Central memory CD8-positive, alpha-beta T cell (primary cell): ENCODE results near the gene F8.
A peak's percentile ranks its signal among the peaks of the same experiment; 100 is the strongest.

Experiments used
- ATAC-seq: fragments of 150-1000 bp; cut with Tn5 transposase; replicated peaks from 2 replicates; pipeline ENCODE4 v1.10.0; 2022; ENCODE audit warnings: mild to moderate bottlenecking, moderate FRiP score, moderate number of reproducible peaks; ENCODE audit not compliant: poor library complexity, severe bottlenecking; ENCODE audit errors: extremely low read depth
- DNase-seq, 2 donors: peaks; one replicate each; pipeline ENCODE4 v3.0.0; 2021; ENCODE audit warnings: low spot score in 2 of 2
- H3K27ac Mint-ChIP-seq: one replicate; pipeline ENCODE4 v1.8.0; 2022; ENCODE audit warnings: low read depth, mild to moderate bottlenecking, moderate library complexity, mixed read lengths
- H3K27me3 Mint-ChIP-seq: one replicate; pipeline ENCODE4 v1.8.0; 2022; ENCODE audit warnings: mixed read lengths
- H3K36me3 Mint-ChIP-seq: one replicate; pipeline ENCODE4 v1.8.0; 2022; ENCODE audit warnings: mild to moderate bottlenecking, moderate library complexity, mixed read lengths; ENCODE audit not compliant: insufficient read depth
- H3K4me1 Mint-ChIP-seq: one replicate; pipeline ENCODE4 v1.8.0; 2022; ENCODE audit warnings: mixed read lengths
- H3K4me3 Mint-ChIP-seq: one replicate; pipeline ENCODE4 v1.8.0; 2022; ENCODE audit warnings: mild to moderate bottlenecking, moderate library complexity, mixed read lengths
- H3K9me3 Mint-ChIP-seq: one replicate; pipeline ENCODE4 v1.8.0; 2022; ENCODE audit warnings: mixed read lengths

Gene F8

GRCh38 chrX:154812341-154813101 lies 210.0 kb downstream of the F8 start:
- Mint-ChIP-seq H3K27ac (no peak overlapping the region), H3K4me1 (no peaks in the 10 kb centered on the region)
- ATAC-seq, result no peak

GRCh38 chrX:154809939-154810665 lies 212.4 kb downstream of the F8 start:
- Mint-ChIP-seq H3K9me3 (no peaks in the 10 kb centered on the region), H3K4me3 (no peak overlapping the region), H3K27me3 (peaks cover 9% of the 10 kb centered on the region), H3K4me1 (no peaks in the 10 kb centered on the region), H3K27ac (no peak overlapping the region), H3K36me3 (no peaks in the 10 kb centered on the region)
- DNase-seq (no peak), ATAC-seq (no peak)

More at GRCh38 chrX:154812341-154813101, 210.0 kb downstream of the F8 start:
- DNase-seq, result no peak
- Mint-ChIP-seq H3K27me3 (peaks cover 9% of the 10 kb centered on the region), H3K9me3 (no peaks in the 10 kb centered on the region), H3K36me3 (no peaks in the 10 kb centered on the region), H3K4me3 (no peak overlapping the region)

GRCh38 chrX:154806837-154807501 lies 215.6 kb downstream of the F8 start:
- H3K9me3 Mint-ChIP-seq, result no peaks in the 10 kb centered on the region

DNA sequence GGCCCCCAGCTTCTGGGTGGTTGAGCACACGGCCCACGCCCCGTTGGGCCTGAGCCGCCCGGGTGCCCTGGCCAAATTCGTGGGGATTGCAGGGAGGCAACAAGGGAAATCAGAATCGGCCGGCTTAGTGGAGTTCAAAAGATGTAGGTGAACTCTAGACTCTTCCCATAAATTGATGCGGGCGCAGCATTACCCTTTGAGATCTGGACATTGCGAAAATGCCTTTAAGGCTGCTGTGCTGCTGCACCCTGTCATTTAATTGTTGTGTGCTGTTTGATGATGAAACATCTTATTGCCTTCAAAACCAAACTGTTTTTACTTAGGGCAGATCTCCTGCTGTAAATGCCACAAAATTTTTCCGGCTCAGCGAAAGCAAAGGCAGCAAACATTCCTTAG lies 216.8 kb downstream of the F8 start:
- Mint-ChIP-seq H3K9me3 (no peaks in the 10 kb centered on the region), H3K4me1 (peaks cover 6% of the 10 kb centered on the region), H3K36me3 (no peaks in the 10 kb centered on the region), H3K4me3 (peak overlapping the region; percentile 72), H3K27ac (no peak overlapping the region), H3K27me3 (no peaks in the 10 kb centered on the region)
- no peak for DNase-seq
- no peak for ATAC-seq

More at GRCh38 chrX:154806837-154807501, 215.6 kb downstream of the F8 start:
- H3K27ac Mint-ChIP-seq, result no peak overlapping the region
- ATAC-seq (no peak), DNase-seq (no peak)
- peaks cover under 1% of the 10 kb centered on the region for H3K27me3 Mint-ChIP-seq
- no peaks in the 10 kb centered on the region for H3K36me3 Mint-ChIP-seq
- peaks cover 6% of the 10 kb centered on the region for H3K4me1 Mint-ChIP-seq
- no peak overlapping the region for H3K4me3 Mint-ChIP-seq

DNA sequence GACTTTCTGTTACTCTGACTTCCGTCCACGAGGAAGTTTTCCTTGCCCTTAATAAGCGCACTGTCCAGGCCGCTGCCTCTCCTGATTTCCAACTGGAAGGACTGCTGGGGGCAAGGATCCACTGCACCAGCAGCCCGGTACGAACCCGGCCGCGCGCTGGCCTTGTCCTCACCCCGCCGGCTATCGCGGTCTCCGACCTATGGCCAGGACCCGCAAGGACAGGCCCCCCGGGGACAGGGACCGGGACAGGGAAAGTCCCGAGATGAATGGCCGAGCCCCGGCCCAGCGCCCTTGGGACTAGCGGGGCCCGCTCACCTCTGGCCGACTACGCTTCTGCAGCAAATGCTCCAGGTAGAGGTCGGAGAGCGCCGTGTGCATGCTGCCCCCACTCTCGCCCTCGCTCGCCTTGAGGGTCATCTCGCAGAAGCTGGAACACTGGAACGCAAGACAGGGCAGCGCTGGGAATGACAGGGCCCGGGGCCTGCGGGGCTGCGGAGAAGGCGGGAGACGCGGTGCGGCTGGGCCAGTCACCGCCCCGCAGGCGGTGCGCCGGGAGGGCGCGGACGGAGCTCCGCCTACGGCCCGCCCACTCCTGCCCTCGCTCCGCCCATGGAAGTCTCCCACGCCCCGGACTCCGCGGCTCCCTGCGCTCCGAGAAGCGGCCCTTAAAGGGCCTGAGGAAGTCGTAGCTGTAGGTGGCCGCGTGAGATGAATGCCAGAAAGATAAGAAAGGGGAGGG lies 217.4 kb downstream of the F8 start, which contains the start of gene MPP1:
MPP1 (minus strand) TSS at position 529 of the 739 bp plus-strand sequence; CDS start at position 417, 112 bp downstream.
- no peaks in the 10 kb centered on the region for H3K36me3 Mint-ChIP-seq
- no peaks in the 10 kb centered on the region for H3K27me3 Mint-ChIP-seq
- no peak within 1 kb of the TSS for H3K27ac Mint-ChIP-seq
- DNase-seq, result peak; percentile 62 to 63
- peak; percentile 91 for ATAC-seq
- peaks cover 6% of the 10 kb centered on the region for H3K4me1 Mint-ChIP-seq
- H3K9me3 Mint-ChIP-seq, result no peaks in the 10 kb centered on the region
- H3K4me3 Mint-ChIP-seq, result peak within 1 kb of the TSS; percentile 72

GRCh38 chrX:154804261-154804956 lies 218.1 kb downstream of the F8 start:
- Mint-ChIP-seq H3K27ac (no peak overlapping the region), H3K9me3 (no peaks in the 10 kb centered on the region), H3K4me3 (peak overlapping the region; percentile 72), H3K27me3 (no peaks in the 10 kb centered on the region), H3K4me1 (peaks cover 13% of the 10 kb centered on the region), H3K36me3 (no peaks in the 10 kb centered on the region)
- ATAC-seq, result no peak
- no peak for DNase-seq

- no peak overlapping the region for H3K4me3 Mint-ChIP-seq
- no peak overlapping the region for H3K27ac Mint-ChIP-seq
- no peaks in the 10 kb centered on the region for H3K9me3 Mint-ChIP-seq
These were observed 219.6 kb downstream of the F8 start for GRCh38 chrX:154802947-154803346.

DNA sequence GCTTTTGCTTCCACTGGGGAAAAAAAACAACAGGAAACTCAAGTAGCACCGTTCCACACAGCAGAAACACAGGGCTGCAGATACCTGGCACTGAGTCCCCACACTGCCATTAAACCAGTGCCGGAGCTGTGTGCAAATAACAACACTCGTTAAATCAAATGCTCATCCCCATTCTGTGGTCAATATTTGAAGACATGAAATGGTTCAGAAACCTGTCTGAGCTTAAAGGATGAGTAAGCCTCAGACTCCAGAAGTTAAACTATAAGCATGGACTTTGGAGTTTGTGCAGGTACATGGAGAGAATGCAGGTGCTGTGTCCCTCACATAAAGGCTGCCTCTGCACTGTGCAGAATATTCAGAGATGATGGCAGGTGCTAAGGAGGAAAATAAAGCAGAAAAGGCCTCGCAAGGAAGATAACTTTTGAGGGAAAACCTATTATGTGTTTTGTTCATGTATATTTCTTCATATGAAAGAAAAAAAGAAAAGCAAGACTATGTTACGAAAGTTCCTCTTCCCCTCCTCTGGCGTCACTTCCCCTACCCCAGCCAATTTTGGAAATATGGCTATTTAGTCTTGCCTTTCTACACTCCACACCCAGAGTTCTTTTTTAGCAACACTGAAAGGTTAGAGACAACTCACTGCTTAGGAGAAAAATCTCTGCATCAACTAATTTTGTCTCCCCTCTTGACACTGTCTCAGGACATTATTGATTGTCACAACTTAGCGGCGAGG lies 221.9 kb downstream of the F8 start:
- no peaks in the 10 kb centered on the region for H3K9me3 Mint-ChIP-seq
- H3K27ac Mint-ChIP-seq, result no peak overlapping the region
- DNase-seq (no peak), ATAC-seq (no peak)
- H3K4me3 Mint-ChIP-seq, result no peak overlapping the region
- H3K4me1 Mint-ChIP-seq, result peaks cover 17% of the 10 kb centered on the region
- H3K36me3 Mint-ChIP-seq, result no peaks in the 10 kb centered on the region
- no peaks in the 10 kb centered on the region for H3K27me3 Mint-ChIP-seq

More at GRCh38 chrX:154802947-154803346, 219.6 kb downstream of the F8 start:
- no peaks in the 10 kb centered on the region for H3K27me3 Mint-ChIP-seq
- no peak for DNase-seq
- H3K36me3 Mint-ChIP-seq, result no peaks in the 10 kb centered on the region
- peaks cover 17% of the 10 kb centered on the region for H3K4me1 Mint-ChIP-seq
- no peak for ATAC-seq

DNA sequence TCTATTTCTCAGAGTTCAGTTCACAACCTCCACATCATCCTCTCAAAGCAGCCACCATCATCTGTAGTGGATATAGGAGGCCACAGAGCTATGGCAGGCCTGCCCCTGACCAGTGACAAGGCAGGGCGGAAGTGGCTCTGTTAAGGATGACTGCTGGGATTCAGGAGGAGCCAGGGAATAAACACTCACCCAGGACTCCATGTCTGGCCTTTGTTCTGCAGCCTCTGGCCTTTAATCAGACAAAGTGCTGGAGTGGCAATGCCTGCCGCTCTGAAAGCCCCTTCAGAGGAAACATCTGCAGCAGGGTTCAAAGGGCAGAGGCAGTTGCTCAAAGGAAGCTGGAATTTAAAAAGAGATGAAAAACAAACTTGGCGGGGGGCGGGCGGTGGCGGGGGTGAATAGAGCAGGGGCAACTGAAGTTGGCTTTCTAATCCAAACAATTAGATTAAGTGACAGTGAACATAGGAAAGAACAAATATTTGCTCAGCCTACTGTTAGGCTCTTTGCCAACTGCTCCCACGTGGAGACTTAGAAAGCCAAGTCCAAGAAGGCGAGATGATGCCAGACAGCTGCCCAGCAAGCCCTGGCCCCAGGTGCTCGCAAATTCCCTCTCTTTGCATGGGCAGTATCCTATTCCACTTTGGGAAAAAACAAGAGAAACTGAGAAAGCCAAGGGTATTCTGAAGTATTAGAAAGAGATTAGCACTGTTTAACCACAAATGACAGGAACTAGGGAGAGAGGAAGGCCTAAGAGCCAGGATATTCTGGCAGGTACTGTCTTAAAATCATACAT lies 222.8 kb downstream of the F8 start:
- no peak overlapping the region for H3K27ac Mint-ChIP-seq
- H3K27me3 Mint-ChIP-seq, result no peaks in the 10 kb centered on the region
- ATAC-seq (no peak), DNase-seq (no peak)
- peaks cover 17% of the 10 kb centered on the region for H3K4me1 Mint-ChIP-seq
- no peak overlapping the region for H3K4me3 Mint-ChIP-seq
- H3K36me3 Mint-ChIP-seq, result no peaks in the 10 kb centered on the region
- H3K9me3 Mint-ChIP-seq, result no peaks in the 10 kb centered on the region

- ATAC-seq, result no peak
- no peak for DNase-seq
- peaks cover 11% of the 10 kb centered on the region for H3K4me1 Mint-ChIP-seq
These were observed 225.5 kb downstream of the F8 start for GRCh38 chrX:154797006-154797405.

DNA sequence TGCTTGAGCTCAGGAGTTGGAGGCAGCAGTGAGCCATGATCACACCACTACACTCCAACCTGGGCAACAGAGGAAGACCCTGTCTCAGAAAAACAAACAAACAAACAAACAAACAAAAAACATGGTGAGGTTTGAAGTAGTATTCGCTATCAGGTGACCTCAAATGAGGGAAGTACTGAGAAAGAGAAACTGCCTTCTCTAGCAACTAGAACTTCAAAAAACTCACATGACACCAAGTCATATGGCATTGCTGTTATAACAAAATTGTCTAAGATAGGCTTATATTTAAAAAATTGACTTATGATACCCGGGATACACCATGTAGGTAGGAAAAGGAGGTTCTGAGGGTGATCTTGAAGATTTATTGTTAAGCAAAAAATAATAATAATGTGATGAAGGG lies 227.5 kb downstream of the F8 start:
- no peak for DNase-seq
- Mint-ChIP-seq H3K27ac (no peak overlapping the region), H3K27me3 (no peaks in the 10 kb centered on the region), H3K4me3 (no peak overlapping the region), H3K4me1 (peaks cover 11% of the 10 kb centered on the region), H3K9me3 (no peaks in the 10 kb centered on the region), H3K36me3 (no peaks in the 10 kb centered on the region)
- no peak for ATAC-seq

More at GRCh38 chrX:154797006-154797405, 225.5 kb downstream of the F8 start:
- Mint-ChIP-seq H3K27ac (no peak overlapping the region), H3K4me3 (no peak overlapping the region), H3K36me3 (no peaks in the 10 kb centered on the region), H3K27me3 (no peaks in the 10 kb centered on the region), H3K9me3 (no peaks in the 10 kb centered on the region)
